ENCODE measurements around the gene NRIP1.

DNA sequence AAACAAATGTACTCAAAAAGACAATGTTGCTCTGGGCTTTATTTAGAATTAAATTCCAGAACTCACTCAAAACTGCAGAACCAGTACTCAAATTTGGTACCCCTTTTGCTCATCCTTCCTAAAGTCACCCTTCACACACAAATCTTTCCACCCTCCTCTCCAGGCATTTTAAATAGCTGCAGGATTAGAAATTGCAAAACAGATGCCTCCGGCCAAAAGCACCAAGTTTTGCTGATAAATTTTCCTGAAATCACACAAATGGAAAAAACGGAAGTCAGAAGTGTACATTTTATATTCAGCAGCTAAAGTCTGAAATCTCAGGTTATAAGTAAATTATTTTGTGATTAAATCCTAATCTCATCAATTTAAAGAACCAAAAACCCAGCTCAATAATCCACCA, 147.0 kb downstream of the NRIP1 start:
- TF ChIP-seq, protein P1, sequence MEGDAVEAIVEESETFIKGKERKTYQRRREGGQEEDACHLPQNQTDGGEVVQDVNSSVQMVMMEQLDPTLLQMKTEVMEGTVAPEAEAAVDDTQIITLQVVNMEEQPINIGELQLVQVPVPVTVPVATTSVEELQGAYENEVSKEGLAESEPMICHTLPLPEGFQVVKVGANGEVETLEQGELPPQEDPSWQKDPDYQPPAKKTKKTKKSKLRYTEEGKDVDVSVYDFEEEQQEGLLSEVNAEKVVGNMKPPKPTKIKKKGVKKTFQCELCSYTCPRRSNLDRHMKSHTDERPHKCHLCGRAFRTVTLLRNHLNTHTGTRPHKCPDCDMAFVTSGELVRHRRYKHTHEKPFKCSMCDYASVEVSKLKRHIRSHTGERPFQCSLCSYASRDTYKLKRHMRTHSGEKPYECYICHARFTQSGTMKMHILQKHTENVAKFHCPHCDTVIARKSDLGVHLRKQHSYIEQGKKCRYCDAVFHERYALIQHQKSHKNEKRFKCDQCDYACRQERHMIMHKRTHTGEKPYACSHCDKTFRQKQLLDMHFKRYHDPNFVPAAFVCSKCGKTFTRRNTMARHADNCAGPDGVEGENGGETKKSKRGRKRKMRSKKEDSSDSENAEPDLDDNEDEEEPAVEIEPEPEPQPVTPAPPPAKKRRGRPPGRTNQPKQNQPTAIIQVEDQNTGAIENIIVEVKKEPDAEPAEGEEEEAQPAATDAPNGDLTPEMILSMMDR (IDR thresholded peaks at IDR 0.05; ENCODE audit: low read length), result no peak
- TF ChIP-seq EZH2 (optimal IDR thresholded peaks at IDR 0.05; ENCODE audit: low read depth, low read length), result no peak
